PC-3 (cell line): ENCODE results near the gene MOB2. TPM values are rescaled to one million over a fixed set of nuclear protein-coding genes. Genes with fewer than 3 reads are reported as not detected.

Source experiments
- ATAC-seq: fragments of 200-7000 bp; cut with Tn5 transposase; 2 replicates; pipeline ENCODE4 v1.9.1; 2020; ENCODE audit warnings: mild to moderate bottlenecking, moderate library complexity
- BruUV-seq: library from RNA; stranded (reverse); fragments of 400-500 nt; replicated peaks from 2 replicates; lab custom pipeline; 2021; lab: Mats Ljungman, UMichigan
- CTCF ChIA-PET: fragments of 300-600 bp; sonication (Branson Sonifier 250); formaldehyde crosslinking; loops from one replicate; lab custom pipeline; 2022; ENCODE audit warnings: antibody characterized with exemption; lab: Charles Lee
- POLR2A ChIA-PET: fragments of 300-600 bp; sonication (Branson Sonifier 250); formaldehyde crosslinking; loops from one replicate; lab custom pipeline; 2022; ENCODE audit warnings: antibody characterized with exemption; ENCODE audit not compliant: unreplicated experiment; lab: Charles Lee
- DNase-seq: peaks from one replicate; pipeline ENCODE4 v3.0.0-alpha.2; 2015
- H2AFZ ChIP-seq: fragments of 300-600 bp; sonication (generic); 2 replicates; pipeline ENCODE4 v1.6.0; 2016; ENCODE audit warnings: antibody characterized with exemption, low read length
- H3F3A ChIP-seq: fragments of 300-600 bp; sonication (generic); one replicate; pipeline ENCODE4 v1.6.0; 2017; ENCODE audit warnings: antibody characterized with exemption, low read length, control low read depth, mild to moderate bottlenecking; ENCODE audit not compliant: unreplicated experiment
- H3K27ac ChIP-seq: fragments of 300-600 bp; sonication (generic); 2 replicates; pipeline ENCODE4 v1.5.1; 2016; ENCODE audit warnings: mild to moderate bottlenecking, low read length
- H3K27me3 ChIP-seq: fragments of 300-600 bp; sonication (generic); 2 replicates; pipeline ENCODE4 v1.6.1; 2016; ENCODE audit warnings: low read length, mixed read lengths
- H3K36me3 ChIP-seq: fragments of 300-600 bp; sonication (generic); 2 replicates; pipeline ENCODE4 v1.6.1; 2016; ENCODE audit warnings: low read depth, mixed run types, low read length, mixed read lengths
- H3K4me1 ChIP-seq: fragments of 300-600 bp; sonication (generic); 2 replicates; pipeline ENCODE4 v1.5.1; 2016; ENCODE audit warnings: low read length; ENCODE audit not compliant: insufficient read depth
- H3K4me2 ChIP-seq: fragments of 300-600 bp; sonication (generic); 2 replicates; pipeline ENCODE4 v1.6.0; 2016; ENCODE audit warnings: low read length
- H3K4me3 ChIP-seq: fragments of 300-600 bp; sonication (generic); 2 replicates; pipeline ENCODE4 v1.5.1; 2016; ENCODE audit warnings: mild to moderate bottlenecking, low read length, mixed read lengths
- H3K79me2 ChIP-seq: fragments of 300-600 bp; sonication (generic); 2 replicates; pipeline ENCODE4 v1.6.1; 2017; ENCODE audit warnings: low read length, mixed read lengths
- H3K9ac ChIP-seq: fragments of 300-600 bp; sonication (generic); 2 replicates; pipeline ENCODE4 v1.6.0; 2016; ENCODE audit warnings: mild to moderate bottlenecking, low read length
- H3K9me2 ChIP-seq: fragments of 300-600 bp; sonication (generic); replicated peaks from 2 replicates; pipeline ENCODE4 v1.6.1; 2016; ENCODE audit warnings: mixed run types, low read length, mixed read lengths
- H3K9me3 ChIP-seq: fragments of 300-600 bp; sonication (generic); 2 replicates; pipeline ENCODE4 v1.6.1; 2016; ENCODE audit warnings: low read length, mixed read lengths
- H4K20me1 ChIP-seq: fragments of 300-600 bp; sonication (generic); 2 replicates; pipeline ENCODE4 v1.6.1; 2016; ENCODE audit warnings: low read length, mixed read lengths
- CTCF ChIP-seq: fragments of 300-600 bp; sonication (generic); conservative IDR thresholded peaks from 2 replicates; pipeline ENCODE4 v1.5.1; 2017; ENCODE audit warnings: antibody characterized with exemption, low read depth, mild to moderate bottlenecking, low read length
- EZH2 ChIP-seq: fragments of 300-600 bp; sonication (generic); IDR thresholded peaks from one replicate; pipeline ENCODE4 v1.6.1; 2017; ENCODE audit warnings: antibody characterized with exemption, mild to moderate bottlenecking, low read length; ENCODE audit not compliant: unreplicated experiment
- EZH2phosphoT487 ChIP-seq: fragments of 300-600 bp; sonication (generic); IDR thresholded peaks from 2 replicates; pipeline ENCODE4 v1.6.1; 2018; ENCODE audit warnings: mild to moderate bottlenecking, antibody characterized with exemption, low read length, borderline replicate concordance
- intact Hi-C: fragments of 100-400 bp; cut with micrococcal nuclease; formaldehyde crosslinking; loops from 2 replicates; pipeline ENCODE4 v1.9.0; 2023
- total RNA-seq: library from RNA; depleted of rRNA; stranded (reverse); fragments of >200 nt; gene quantifications from 2 replicates; pipeline ENCODE4 v1.2.3, GENCODE V29; 2014

The MOB2 gene
- total RNA-seq, 1 experiment from 2014 or later, result 31.0 TPM

- Histone ChIP-seq H2AFZ (no peak overlapping the region), H3K4me1 (no peaks in the 10 kb centered on the region), H3K4me2 (no peak overlapping the region), H3K27me3 (no peaks in the 10 kb centered on the region), H3K9me2 (no peaks in the 10 kb centered on the region), H3K79me2 (peaks cover 42% of the 10 kb centered on the region), H3F3A (no peaks in the 10 kb centered on the region), H3K4me3 (no peak overlapping the region), H3K36me3 (no peaks in the 10 kb centered on the region), H3K9me3 (no peaks in the 10 kb centered on the region), H3K27ac (no peak overlapping the region), H3K9ac (no peak overlapping the region), H4K20me1 (no peaks in the 10 kb centered on the region; the same call in 1 of the 2 replicates)
- no TSS peak for BruUV-seq
- intact Hi-C loops, result no loop called here
- DNase-seq (no peak), ATAC-seq (no peak)
- CTCF ChIA-PET, result no interaction called here
- POLR2A ChIA-PET, result no interaction called here
- TF ChIP-seq EZH2 (no peak), CTCF (no peak), EZH2phosphoT487 (no peak)
Observed at GRCh38 chr11:1500466-1501420, 14.2 kb upstream of the MOB2 start.

- H2AFZ ChIP-seq, result no peak overlapping the region
- DNase-seq (no peak), ATAC-seq (no peak)
- no peaks in the 10 kb centered on the region for H3K9me3 ChIP-seq
- no peaks in the 10 kb centered on the region for H3F3A ChIP-seq
- peaks cover 47% of the 10 kb centered on the region for H3K79me2 ChIP-seq
- H3K4me3 ChIP-seq, result no peak overlapping the region
- ChIA-PET POLR2A (no interaction called here), CTCF (no interaction called here)
- no peaks in the 10 kb centered on the region for H3K4me1 ChIP-seq
- intact Hi-C loops, result no loop called here
- H3K27me3 ChIP-seq, result no peaks in the 10 kb centered on the region
- no peaks in the 10 kb centered on the region for H3K36me3 ChIP-seq
- H3K4me2 ChIP-seq, result no peak overlapping the region
- no peaks in the 10 kb centered on the region; the same call in 1 of the 2 replicates for H4K20me1 ChIP-seq
- BruUV-seq, result no TSS peak
- no peak overlapping the region for H3K27ac ChIP-seq
- no peaks in the 10 kb centered on the region for H3K9me2 ChIP-seq
- TF ChIP-seq CTCF (no peak), EZH2 (no peak), EZH2phosphoT487 (no peak)
- no peak overlapping the region for H3K9ac ChIP-seq
Observed at GRCh38 chr11:1499899-1500298, 13.3 kb upstream of the MOB2 start.
